Sigmoid colon (tissue), 4 donors: ENCODE measurements around the gene KRR1.

Experiments
- POLR2A ChIP-seq, 2 donors: fragments of 450-650 bp; IDR thresholded peaks; one replicate each; pipeline ENCODE4 v1.6.1; 2016; ENCODE audit warnings: antibody characterized with exemption in 2 of 2, mild to moderate bottlenecking in 2 of 2, moderate library complexity in 2 of 2
- POLR2AphosphoS5 ChIP-seq, 4 donors: sonication (generic); formaldehyde crosslinking; IDR thresholded peaks; one replicate each; pipeline ENCODE4 v1.6.1; 2017; ENCODE audit warnings: antibody characterized with exemption in 4 of 4
- TF ChIP-seq, protein P1 (sequence below), 4 experiments: fragments of 450-650 bp in 3 of 4; fragments of 200-600 bp in 1 of 4; IDR thresholded peaks; one replicate each; pipeline ENCODE4 v1.5.1; 2016 to 2019; ENCODE audit warnings: antibody characterized with exemption in 4 of 4, mild to moderate bottlenecking in 3 of 4, moderate library complexity in 2 of 4

DNA sequence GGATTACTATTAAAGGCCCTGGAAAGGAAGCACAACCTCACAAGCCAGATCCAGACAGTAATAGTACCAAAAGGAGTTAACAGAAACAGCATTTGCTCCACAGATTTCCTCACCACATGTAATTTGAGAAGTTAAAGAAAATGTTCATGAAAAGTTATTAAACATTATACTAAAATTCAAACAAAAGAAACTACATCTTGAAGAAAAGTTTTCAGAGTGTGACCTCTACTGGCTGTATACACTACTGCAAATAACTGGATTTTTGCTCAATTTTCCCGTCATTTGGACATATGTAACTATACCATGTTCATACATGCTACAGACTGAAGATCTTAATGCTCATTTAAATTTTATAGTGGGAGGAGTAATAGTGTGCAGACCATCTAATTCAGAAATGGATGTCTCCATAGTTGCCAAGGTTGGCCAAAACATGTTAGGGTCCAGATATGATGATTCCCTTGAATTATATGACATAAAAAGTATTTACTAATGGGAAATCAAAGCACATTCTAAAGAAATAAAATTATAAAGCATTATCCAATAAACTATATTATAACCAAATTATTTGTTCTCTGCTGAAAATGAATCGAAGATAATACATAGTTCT lies 5.6 kb downstream of the KRR1 start:
- TF ChIP-seq POLR2AphosphoS5 (IDR thresholded peaks at IDR 0.05): no peak
- TF ChIP-seq, protein P1, sequence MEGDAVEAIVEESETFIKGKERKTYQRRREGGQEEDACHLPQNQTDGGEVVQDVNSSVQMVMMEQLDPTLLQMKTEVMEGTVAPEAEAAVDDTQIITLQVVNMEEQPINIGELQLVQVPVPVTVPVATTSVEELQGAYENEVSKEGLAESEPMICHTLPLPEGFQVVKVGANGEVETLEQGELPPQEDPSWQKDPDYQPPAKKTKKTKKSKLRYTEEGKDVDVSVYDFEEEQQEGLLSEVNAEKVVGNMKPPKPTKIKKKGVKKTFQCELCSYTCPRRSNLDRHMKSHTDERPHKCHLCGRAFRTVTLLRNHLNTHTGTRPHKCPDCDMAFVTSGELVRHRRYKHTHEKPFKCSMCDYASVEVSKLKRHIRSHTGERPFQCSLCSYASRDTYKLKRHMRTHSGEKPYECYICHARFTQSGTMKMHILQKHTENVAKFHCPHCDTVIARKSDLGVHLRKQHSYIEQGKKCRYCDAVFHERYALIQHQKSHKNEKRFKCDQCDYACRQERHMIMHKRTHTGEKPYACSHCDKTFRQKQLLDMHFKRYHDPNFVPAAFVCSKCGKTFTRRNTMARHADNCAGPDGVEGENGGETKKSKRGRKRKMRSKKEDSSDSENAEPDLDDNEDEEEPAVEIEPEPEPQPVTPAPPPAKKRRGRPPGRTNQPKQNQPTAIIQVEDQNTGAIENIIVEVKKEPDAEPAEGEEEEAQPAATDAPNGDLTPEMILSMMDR (IDR thresholded peaks at IDR 0.05): peak in 1 of 4 experiments; percentile 52
- TF ChIP-seq POLR2A (IDR thresholded peaks at IDR 0.05): no peak
